Measurements from ENCODE around the gene RBBP8NL. TPM values are rescaled to one million over a fixed set of nuclear protein-coding genes. Genes with fewer than 3 reads are reported as not detected.

RBBP8NL gene
- total and polyA plus RNA-seq, 9 of the 15 experiments (the other 6 are each of a cell fraction or from before 2014, with no cell fraction given): not detected

GRCh38 chr20:62409931-62410745 is 17.2 kb downstream of the RBBP8NL start (continued):
- TF ChIP-seq CTCFL (IDR thresholded peaks at IDR 0.05; ENCODE audit: borderline replicate concordance, insufficient read depth, low read depth, low read length, poor library complexity, severe bottlenecking) (peak; percentile 83), MTA3 (IDR thresholded peaks at IDR 0.05; ENCODE audit: borderline replicate concordance) (peak; percentile 42; the same call in 1 of the 2 replicates), ZNF830 (CRISPR knock-in tag; IDR thresholded peaks at IDR 0.05) (no peak), CTCF (IDR thresholded peaks at IDR 0.05 in 2 of 3, conservative IDR thresholded peaks at IDR 0.05 in 1 of 3; ENCODE audit: insufficient read depth in 2 of 3, low read depth in 1 of 3, low read length in 3 of 3) (peak; percentile 78 to 90 (median 86)), TFAP4 (CRISPR knock-in tag; IDR thresholded peaks at IDR 0.05; ENCODE audit: borderline replicate concordance) (peak; percentile 75; the same call in 1 of the 2 replicates), ZNF12 (CRISPR knock-in tag; IDR thresholded peaks at IDR 0.05) (0 out of 2 replicates have a peak, but pooled peaks have one; percentile 40), RAD21 (CRISPR knock-in tag; conservative IDR thresholded peaks at IDR 0.05 in 1 of 2, IDR thresholded peaks at IDR 0.05 in 1 of 2) (peak; percentile 76 to 86), CREM (IDR thresholded peaks at IDR 0.05; ENCODE audit: low read depth) (0 out of 2 replicates have a peak, but pooled peaks have one; percentile 25), HCFC1 (IDR thresholded peaks at IDR 0.05; ENCODE audit: low read depth, low read length) (0 out of 2 replicates have a peak, but pooled peaks have one; percentile 12), CREB5 (CRISPR knock-in tag; IDR thresholded peaks at IDR 0.05) (no peak), NFIC (IDR thresholded peaks at IDR 0.05) (no peak), GATAD2A (IDR thresholded peaks at IDR 0.05) (no peak), KAT7 (CRISPR knock-in tag; IDR thresholded peaks at IDR 0.05; ENCODE audit: borderline replicate concordance) (no peak; the same call in 1 of the 2 replicates), STAG1 (CRISPR knock-in tag; IDR thresholded peaks at IDR 0.05; ENCODE audit: borderline replicate concordance) (peak; percentile 89), VEZF1 (CRISPR knock-in tag; IDR thresholded peaks at IDR 0.05) (peak; percentile 48; the same call in 1 of the 2 replicates)

Data from K562 (cell line).